ENCODE measurements around the gene KYAT1. TPM values are rescaled to one million over a fixed set of nuclear protein-coding genes. Genes with fewer than 3 reads are reported as not detected.
A peak's percentile ranks its signal among the peaks of the same experiment; 100 is the strongest.
"Not testable (repeated sequence)": the region's sequence is repeated elsewhere in the genome, so short reads cannot be mapped to it uniquely, and the experiment has no call there.

Gene KYAT1
- total and polyA plus RNA-seq, 9 donors = 4.2 to 8.8 (median 5.4) TPM

DNA sequence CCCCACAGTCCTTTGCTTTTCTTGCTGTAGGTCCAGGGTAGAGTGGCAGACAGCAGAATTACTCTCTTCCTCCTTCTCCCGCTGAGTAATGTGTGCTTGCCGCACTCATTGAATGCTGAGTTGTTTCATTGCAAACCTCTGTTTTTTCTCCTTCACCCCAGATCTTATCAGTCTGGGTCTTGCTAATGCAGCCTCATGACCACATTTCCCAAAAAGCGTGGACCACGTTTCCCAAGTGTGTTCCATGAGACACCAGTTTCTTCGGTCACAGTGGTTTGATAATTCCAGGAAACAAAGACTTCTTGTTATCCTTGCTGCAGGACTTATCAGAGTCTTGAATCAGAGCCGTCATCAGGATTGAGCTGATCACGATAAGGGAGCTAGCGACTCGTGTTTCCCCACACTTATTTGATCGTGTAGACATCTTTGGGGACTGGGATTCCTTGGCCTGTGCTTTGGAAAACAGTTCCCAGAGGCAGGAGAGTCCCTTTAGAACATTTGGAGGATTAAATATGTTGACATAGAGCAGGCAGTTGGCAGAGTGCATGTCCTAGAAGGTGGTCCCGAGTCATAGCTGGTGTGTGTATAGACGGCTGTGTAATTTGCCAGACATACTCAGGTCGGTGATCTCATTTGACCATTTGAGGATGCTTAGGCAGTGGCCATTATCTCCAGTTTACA lies 4.6 kb upstream of the KYAT1 start:
- Histone ChIP-seq H3K9me3 (replicated peaks; ENCODE audit: control insufficient read depth, low read depth, low read length) (no peaks in the 10 kb centered on the region), H3K4me1 (ENCODE audit: control insufficient read depth, insufficient read depth, low read length) (peaks cover 23% of the 10 kb centered on the region), H3K27me3 (ENCODE audit: control insufficient read depth, insufficient read depth, low read length) (no peaks in the 10 kb centered on the region), H3K4me3 (ENCODE audit: low read length) (no peak overlapping the region), H3K27ac (ENCODE audit: low read length) (no peak overlapping the region), H3K36me3 (ENCODE audit: control insufficient read depth, insufficient read depth, low read length) (peaks cover 52% of the 10 kb centered on the region)
- WGBS (ENCODE audit: insufficient coverage) = 83% methylated on average over 12 of the region's 13 CpGs
- DNase-seq = no peak

DNA sequence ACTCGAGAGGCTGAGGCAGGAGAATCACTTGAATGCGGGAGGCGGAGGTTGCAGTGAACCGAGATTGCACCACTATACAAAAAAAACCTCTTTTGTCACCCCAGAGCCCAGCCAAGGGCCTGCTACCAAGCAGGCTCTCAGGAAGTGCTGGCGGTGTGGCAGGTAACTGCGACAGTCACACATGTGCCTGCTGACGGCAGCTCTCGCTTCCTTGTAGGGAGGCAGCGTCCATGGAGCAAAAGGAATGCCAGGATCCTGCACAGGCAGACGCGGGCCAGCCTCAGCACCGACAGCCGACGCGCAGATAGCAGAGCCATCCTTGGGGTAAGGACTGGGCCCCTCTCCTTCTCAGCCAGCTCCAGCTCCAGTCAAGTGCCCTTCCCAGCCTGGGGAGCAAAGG lies 4.0 kb upstream of the KYAT1 start:
- WGBS (ENCODE audit: insufficient coverage) = 84% methylated on average over 15 of the region's 15 CpGs
- Histone ChIP-seq H3K9me3 (replicated peaks; ENCODE audit: control insufficient read depth, low read depth, low read length) (no peaks in the 10 kb centered on the region), H3K27me3 (ENCODE audit: control insufficient read depth, insufficient read depth, low read length) (no peaks in the 10 kb centered on the region), H3K4me3 (ENCODE audit: low read length) (no peak overlapping the region), H3K27ac (ENCODE audit: low read length) (no peak overlapping the region), H3K4me1 (ENCODE audit: control insufficient read depth, insufficient read depth, low read length) (peaks cover 24% of the 10 kb centered on the region), H3K36me3 (ENCODE audit: control insufficient read depth, insufficient read depth, low read length) (peaks cover 49% of the 10 kb centered on the region)
- DNase-seq = no peak

DNA sequence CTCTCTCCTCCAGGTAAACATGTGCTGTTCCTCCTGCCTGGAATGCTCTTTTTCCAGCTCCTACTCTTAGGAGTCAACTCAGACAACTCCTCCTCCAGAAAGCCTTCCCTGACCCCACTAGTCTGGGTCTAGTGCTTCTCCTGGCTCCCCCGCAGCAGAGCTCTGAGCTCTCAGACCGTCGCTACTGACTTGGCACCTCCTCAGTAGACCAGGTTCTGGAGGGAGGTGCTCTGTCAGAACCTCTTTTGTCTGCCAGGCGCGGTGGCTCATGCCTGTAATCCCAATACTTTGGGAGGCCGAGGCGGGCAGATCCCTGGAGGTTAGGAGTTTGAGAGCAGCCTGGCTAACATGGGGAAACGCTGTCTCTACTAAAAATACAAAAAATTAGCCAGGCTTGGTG lies 3.6 kb upstream of the KYAT1 start:
- DNase-seq = no peak
- Histone ChIP-seq H3K27me3 (ENCODE audit: control insufficient read depth, insufficient read depth, low read length) (no peaks in the 10 kb centered on the region), H3K4me3 (ENCODE audit: low read length) (no peak overlapping the region), H3K4me1 (ENCODE audit: control insufficient read depth, insufficient read depth, low read length) (peaks cover 26% of the 10 kb centered on the region), H3K36me3 (ENCODE audit: control insufficient read depth, insufficient read depth, low read length) (peaks cover 46% of the 10 kb centered on the region), H3K9me3 (replicated peaks; ENCODE audit: control insufficient read depth, low read depth, low read length) (no peaks in the 10 kb centered on the region), H3K27ac (ENCODE audit: low read length) (no peak overlapping the region)
- 93% methylated on average over 3 of the region's 8 CpGs for WGBS (ENCODE audit: insufficient coverage)

DNA sequence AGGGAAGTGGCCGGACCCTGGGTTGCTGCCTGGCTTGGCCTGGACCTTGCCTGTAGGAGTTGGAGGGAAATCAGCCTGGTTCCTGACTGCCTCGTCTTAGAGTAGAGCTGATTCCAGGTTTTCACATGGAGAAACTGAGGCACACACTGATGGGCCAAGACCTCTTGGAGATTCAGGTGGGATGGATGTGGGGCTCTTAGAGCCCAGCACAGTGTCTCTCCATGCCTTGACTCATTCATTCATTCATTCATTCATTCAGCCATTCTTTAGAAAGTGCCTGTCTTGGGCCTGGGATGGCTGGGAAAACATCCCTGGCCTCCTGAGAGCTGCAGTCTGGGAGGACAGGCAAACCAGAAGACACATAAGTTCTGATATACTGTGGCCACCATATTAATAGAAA lies 2.4 kb upstream of the KYAT1 start:
- DNase-seq = no peak
- no peak overlapping the region for H3K27ac ChIP-seq (ENCODE audit: low read length)
- no peaks in the 10 kb centered on the region for H3K9me3 ChIP-seq (replicated peaks; ENCODE audit: control insufficient read depth, low read depth, low read length)
- H3K4me3 ChIP-seq (ENCODE audit: low read length) = no peak overlapping the region
- H3K27me3 ChIP-seq (ENCODE audit: control insufficient read depth, insufficient read depth, low read length) = no peaks in the 10 kb centered on the region
- H3K4me1 ChIP-seq (ENCODE audit: control insufficient read depth, insufficient read depth, low read length) = peaks cover 26% of the 10 kb centered on the region
- 71% methylated on average over 2 of the region's 2 CpGs for WGBS (ENCODE audit: insufficient coverage)
- H3K36me3 ChIP-seq (ENCODE audit: control insufficient read depth, insufficient read depth, low read length) = peaks cover 39% of the 10 kb centered on the region

DNA sequence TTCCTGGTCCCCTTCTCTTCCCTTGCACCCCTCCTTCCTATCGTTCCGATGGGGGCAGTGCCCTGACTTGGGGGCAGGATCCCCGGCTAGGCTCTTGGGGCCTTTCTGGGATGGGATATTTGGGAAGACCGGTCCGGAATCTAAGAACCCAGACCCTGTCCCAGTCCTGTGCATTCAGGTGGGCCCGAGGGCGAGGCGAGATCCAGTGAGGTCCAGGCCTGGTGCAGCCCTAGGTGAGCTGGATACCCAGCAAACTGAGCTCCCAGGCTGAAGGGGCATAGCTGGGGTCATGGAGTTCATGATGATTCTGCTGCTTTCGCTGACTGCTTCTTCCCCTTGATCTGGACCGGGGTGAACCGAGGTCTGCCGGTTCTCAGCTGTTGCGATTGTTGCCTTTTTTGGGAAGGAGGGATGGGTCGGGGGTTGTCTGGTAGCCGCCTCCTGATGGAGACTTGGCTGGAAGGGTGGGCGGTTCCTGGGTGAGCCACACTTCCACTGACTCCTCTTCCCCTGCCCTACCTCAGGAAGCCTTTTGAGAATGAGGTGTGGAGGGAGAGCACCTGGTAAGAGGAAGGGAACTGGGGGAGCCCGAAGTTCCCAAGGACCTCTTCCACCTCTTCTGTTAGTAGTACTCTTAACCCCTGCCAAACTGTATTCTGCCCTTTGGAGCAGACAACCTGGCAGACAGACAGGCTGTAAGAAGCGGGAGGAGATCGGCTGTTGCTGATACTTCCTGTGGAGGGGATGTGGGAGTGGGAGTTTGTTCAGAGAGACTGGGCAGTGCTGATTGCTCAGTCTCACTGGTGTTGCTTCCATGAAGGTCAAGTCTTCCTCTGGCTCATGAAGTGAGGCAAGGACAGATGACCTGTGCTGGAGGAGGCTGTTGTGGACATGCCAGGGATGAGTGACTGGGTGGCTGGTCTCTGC lies 1.2 kb upstream of the KYAT1 start:
- Histone ChIP-seq H3K4me1 (ENCODE audit: control insufficient read depth, insufficient read depth, low read length) (peaks cover 21% of the 10 kb centered on the region), H3K36me3 (ENCODE audit: control insufficient read depth, insufficient read depth, low read length) (peaks cover 27% of the 10 kb centered on the region), H3K27ac (ENCODE audit: low read length) (peak overlapping the region; percentile 92), H3K9me3 (replicated peaks; ENCODE audit: control insufficient read depth, low read depth, low read length) (no peaks in the 10 kb centered on the region), H3K27me3 (ENCODE audit: control insufficient read depth, insufficient read depth, low read length) (no peaks in the 10 kb centered on the region), H3K4me3 (ENCODE audit: low read length) (peak overlapping the region; percentile 92)
- DNase-seq = peak; percentile 64
- WGBS (ENCODE audit: insufficient coverage) = under 1% methylated on average over 8 of the region's 19 CpGs

DNA sequence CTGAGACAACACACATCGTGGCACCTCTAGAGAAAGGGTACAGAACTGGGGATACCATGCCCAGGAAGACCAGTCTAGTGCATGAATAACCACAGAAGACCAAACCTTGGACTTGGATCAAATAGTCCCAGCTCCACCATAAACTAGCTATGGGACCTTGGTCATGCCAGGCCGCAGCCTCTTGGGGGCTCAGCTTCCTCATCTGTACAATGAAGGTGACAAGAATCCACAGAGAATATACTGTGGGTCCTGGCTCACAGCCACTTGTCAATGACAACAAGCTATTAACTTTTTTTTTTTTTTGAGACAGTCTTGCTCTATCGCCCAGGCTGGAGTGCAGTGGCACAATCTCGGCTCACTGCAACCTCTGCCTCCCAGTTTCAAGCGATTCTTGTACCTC lies 3.9 kb downstream of the KYAT1 start:
- 89% methylated on average over 4 of the region's 5 CpGs for WGBS (ENCODE audit: insufficient coverage)
- H3K27me3 ChIP-seq (ENCODE audit: control insufficient read depth, insufficient read depth, low read length) = no peaks in the 10 kb centered on the region
- H3K27ac ChIP-seq (ENCODE audit: low read length) = no peak overlapping the region
- no peaks in the 10 kb centered on the region for H3K9me3 ChIP-seq (replicated peaks; ENCODE audit: control insufficient read depth, low read depth, low read length)
- no peak for DNase-seq
- H3K4me1 ChIP-seq (ENCODE audit: control insufficient read depth, insufficient read depth, low read length) = peaks cover 7% of the 10 kb centered on the region
- H3K36me3 ChIP-seq (ENCODE audit: control insufficient read depth, insufficient read depth, low read length) = no peaks in the 10 kb centered on the region
- no peak overlapping the region for H3K4me3 ChIP-seq (ENCODE audit: low read length)

DNA sequence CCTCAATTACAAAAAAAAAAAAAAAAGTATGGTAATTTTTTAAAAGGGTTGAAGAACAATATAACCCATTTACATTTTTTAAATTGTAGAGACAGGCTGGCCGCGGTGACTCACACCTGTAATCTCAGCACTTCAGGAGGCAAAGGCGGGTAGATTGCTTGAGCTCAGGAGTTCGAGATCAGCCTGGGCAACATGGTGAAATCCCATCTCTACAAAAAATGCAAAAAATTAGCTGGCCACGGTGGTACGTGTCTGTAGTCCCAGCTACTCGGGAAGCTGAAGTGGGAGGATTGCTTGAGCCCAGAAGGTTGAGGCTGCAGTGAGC lies 10.8 kb downstream of the KYAT1 start:
- no CpG with 5 or more reads among the region's 7 CpGs for WGBS (ENCODE audit: insufficient coverage)
- H3K4me3 ChIP-seq (ENCODE audit: low read length); H3K36me3 ChIP-seq (ENCODE audit: control insufficient read depth, insufficient read depth, low read length); DNase-seq; H3K4me1 ChIP-seq (ENCODE audit: control insufficient read depth, insufficient read depth, low read length); H3K9me3 ChIP-seq (replicated peaks; ENCODE audit: control insufficient read depth, low read depth, low read length); H3K27ac ChIP-seq (ENCODE audit: low read length); H3K27me3 ChIP-seq (ENCODE audit: control insufficient read depth, insufficient read depth, low read length): not testable (repeated sequence)

DNA sequence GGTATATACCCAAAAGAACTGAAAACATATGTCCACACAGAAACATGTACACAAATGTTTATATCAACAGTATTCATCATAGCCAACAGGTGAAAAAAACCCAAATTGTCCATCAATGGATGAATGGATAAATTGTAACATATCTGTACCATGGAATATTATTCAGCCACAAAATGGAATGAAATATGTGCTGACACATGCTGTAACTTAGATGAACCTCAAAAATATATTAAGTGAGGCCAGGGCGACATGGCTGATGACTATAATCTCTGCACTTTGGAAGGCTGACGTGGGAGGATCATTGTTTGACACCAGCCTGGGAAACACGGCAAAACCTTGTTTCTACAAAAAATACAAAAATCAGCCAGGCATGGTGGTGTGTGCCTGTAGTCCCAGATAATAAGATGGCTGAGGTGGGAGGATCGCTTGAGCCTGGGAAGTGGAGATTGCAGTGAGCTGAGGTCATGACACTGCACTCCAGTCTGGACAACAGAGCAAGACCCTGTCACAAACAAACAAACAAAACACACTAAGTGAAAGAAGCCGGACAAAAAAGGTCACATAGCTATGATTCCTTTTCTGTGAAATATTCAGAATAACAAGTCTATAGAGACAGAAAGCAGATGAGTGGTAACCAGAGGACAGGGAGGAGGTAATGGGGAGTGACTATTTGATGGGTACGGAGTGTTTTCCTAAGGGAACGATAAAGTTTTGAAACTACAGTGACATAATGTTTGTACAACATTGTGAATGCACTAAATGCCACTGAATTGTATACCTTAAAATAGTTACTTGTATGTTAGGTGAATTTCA lies 11.4 kb downstream of the KYAT1 start:
- H3K36me3 ChIP-seq (ENCODE audit: control insufficient read depth, insufficient read depth, low read length) = no peaks in the 10 kb centered on the region
- H3K27ac ChIP-seq (ENCODE audit: low read length) = no peak overlapping the region
- 80% methylated on average over 3 of the region's 7 CpGs for WGBS (ENCODE audit: insufficient coverage)
- H3K27me3 ChIP-seq (ENCODE audit: control insufficient read depth, insufficient read depth, low read length) = no peaks in the 10 kb centered on the region
- no peak overlapping the region for H3K4me3 ChIP-seq (ENCODE audit: low read length)
- no peaks in the 10 kb centered on the region for H3K9me3 ChIP-seq (replicated peaks; ENCODE audit: control insufficient read depth, low read depth, low read length)
- DNase-seq = no peak
- H3K4me1 ChIP-seq (ENCODE audit: control insufficient read depth, insufficient read depth, low read length) = no peaks in the 10 kb centered on the region

DNA sequence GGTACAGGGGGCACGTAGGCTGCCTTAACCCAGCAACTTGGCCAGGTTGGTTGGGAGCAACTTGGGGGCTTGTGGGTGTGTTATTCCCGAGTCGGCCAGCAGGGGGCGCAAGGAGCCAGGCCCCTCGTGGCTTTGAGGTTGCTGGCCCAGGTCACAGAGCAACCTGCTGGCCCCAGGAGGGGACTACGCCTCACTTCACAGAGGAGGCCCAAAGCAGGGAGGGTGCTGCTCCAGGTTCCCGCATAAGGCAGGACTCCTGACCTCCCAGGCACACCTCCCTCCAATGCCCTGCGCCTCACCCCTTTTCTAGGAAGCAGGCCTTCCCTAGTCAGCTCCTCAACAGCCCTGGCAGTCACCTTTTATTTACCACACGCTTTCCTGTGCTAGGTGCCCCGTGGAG lies 18.1 kb downstream of the KYAT1 start:
- Histone ChIP-seq H3K27ac (ENCODE audit: low read length) (no peak overlapping the region), H3K9me3 (replicated peaks; ENCODE audit: control insufficient read depth, low read depth, low read length) (no peaks in the 10 kb centered on the region), H3K4me3 (ENCODE audit: low read length) (no peak overlapping the region), H3K36me3 (ENCODE audit: control insufficient read depth, insufficient read depth, low read length) (no peaks in the 10 kb centered on the region), H3K4me1 (ENCODE audit: control insufficient read depth, insufficient read depth, low read length) (peaks cover 3% of the 10 kb centered on the region), H3K27me3 (ENCODE audit: control insufficient read depth, insufficient read depth, low read length) (no peaks in the 10 kb centered on the region)
- 25% methylated on average over 9 of the region's 10 CpGs for WGBS (ENCODE audit: insufficient coverage)
- peak; percentile 51 for DNase-seq

DNA sequence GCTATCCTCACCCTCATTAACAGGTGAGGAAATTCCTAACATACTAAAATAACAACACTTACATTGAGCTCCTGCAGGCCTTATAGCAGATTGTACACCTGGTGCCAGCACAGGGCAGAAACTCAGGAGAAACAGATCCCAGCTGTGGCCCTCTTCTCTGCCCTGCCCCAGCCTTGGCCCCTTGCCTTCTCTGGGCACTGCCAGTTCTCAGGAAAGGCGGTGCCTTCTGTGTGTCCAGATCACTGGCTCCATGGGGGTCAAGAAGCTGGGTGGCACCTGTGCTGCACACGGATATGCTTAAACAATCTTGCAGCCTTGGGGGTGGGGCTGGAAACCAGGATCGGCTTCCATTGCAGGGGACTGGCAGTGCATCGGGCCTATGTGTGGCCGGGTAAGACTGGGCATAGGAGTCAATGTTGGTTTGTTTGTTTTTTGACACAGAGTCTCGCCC lies 19.3 kb downstream of the KYAT1 start:
- Histone ChIP-seq H3K4me1 (ENCODE audit: control insufficient read depth, insufficient read depth, low read length) (peaks cover 3% of the 10 kb centered on the region), H3K4me3 (ENCODE audit: low read length) (no peak overlapping the region), H3K27me3 (ENCODE audit: control insufficient read depth, insufficient read depth, low read length) (no peaks in the 10 kb centered on the region), H3K27ac (ENCODE audit: low read length) (no peak overlapping the region), H3K36me3 (ENCODE audit: control insufficient read depth, insufficient read depth, low read length) (no peaks in the 10 kb centered on the region), H3K9me3 (replicated peaks; ENCODE audit: control insufficient read depth, low read depth, low read length) (no peaks in the 10 kb centered on the region)
- 88% methylated on average over 4 of the region's 6 CpGs for WGBS (ENCODE audit: insufficient coverage)
- no peak for DNase-seq
